GM08714 (cell line): ENCODE data around the gene TRMT112.
A peak's percentile ranks its signal among the peaks of the same experiment; 100 is the strongest.

Experiments
- H3K4me3 ChIP-seq: fragments of 200-500 bp; sonication (Bioruptor generic); 2 replicates; pipeline ENCODE4 v1.5.1; 2014; ENCODE audit warnings: mild to moderate bottlenecking, low read length, inconsistent platforms
- ZNF274 ChIP-seq: IDR thresholded peaks from 2 replicates; pipeline ENCODE4 v1.6.1; 2012; ENCODE audit warnings: mild to moderate bottlenecking, low read depth, low read length

Gene TRMT112

DNA sequence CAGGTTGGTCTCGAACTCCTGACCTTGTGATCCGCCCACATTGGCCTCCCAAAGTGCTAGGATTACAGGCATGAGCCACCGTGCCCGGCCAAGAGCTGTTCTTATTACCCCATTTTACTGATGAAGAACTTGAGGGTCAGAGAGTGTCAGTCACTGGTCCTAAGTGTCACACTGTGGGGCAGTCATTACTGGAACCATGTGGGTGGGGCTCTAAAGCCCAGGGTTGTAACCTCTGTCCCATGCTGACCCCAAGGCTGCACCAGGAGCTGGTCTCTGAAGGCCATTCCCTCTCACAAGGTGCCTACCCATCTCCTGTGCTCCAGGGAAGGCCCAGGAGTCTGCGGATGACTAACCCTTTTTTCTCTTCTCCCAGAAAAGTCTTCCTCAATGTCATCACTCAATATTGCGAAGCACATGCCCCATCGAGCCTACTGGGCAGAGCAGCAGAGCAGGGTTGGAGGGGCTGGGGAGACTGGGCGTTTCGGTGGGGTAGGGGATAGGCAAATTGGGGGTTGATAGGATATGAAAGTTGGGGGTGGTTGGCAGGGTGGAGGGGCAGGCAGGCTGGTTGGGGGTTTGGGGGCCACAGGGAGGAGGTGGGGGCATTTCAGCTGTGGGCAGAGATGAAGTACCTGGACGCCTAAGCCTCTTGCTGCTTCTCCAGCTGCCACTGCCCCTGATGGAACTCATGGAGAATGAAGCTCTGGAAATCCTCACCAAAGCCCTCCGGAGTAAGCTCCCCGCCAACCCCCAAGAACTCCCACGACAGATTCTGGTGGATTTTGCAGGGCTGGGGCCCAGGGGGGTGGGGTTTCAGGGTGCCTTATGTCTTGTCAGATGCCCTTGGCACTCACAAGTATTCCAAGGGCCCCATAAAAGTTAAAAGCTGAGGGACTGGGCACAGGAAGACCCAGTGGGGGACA lies 14.0 kb downstream of the TRMT112 start:
- H3K4me3 ChIP-seq = peak overlapping the region; percentile 79; the same call in 1 of the 2 replicates
- no peak for TF ChIP-seq ZNF274

DNA sequence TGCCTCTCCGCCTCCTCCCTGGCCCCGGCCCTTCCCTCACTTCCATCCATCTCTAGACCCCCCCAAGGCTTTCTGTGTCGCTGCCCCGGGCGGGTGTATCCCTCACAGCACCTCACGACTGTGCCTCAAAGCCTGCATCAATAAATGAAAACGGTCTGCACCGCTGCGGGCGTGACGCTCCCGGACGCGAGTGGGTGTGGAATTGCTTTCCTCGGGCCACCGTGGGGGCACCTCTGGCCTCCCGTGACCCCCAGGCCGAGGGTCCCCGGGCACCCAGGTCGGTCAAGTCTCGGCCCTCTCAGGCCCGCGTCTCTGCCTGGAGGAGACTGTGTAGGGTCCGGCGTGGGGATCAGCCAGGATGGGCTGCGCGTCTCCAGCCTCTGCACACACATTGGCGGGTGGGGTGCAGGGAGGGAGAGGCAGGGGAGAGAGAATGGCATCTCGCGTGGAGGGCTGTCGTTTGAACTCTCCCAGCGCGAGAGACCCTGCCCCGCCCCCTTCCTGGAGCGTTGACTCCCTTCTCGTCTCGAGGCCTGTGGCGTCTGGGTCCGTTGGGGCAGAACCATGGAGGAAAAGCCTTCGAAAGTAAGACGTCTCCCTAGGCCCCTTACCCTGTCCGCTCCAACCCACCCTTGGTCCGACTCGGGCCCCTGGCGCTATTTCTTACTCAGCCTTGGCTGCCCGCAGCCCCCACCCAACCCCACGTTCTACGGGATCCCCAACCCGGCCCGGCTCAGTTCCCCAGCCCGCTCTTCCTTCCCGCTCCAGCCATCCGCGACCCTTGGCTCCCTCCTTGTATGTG lies 17.3 kb downstream of the TRMT112 start, which contains the start of gene CATSPERZ:
CATSPERZ (plus strand) TSS at position 512 of the 802 bp plus-strand sequence; CDS start at position 565, 53 bp downstream.
- TF ChIP-seq ZNF274 = no peak
- no peak within 1 kb of the TSS; the same call in 1 of the 2 replicates for H3K4me3 ChIP-seq

GRCh38 chr11:64298966-64299846 lies 18.2 kb downstream of the TRMT112 start:
- H3K4me3 ChIP-seq = no peak overlapping the region
- TF ChIP-seq ZNF274 = no peak

DNA sequence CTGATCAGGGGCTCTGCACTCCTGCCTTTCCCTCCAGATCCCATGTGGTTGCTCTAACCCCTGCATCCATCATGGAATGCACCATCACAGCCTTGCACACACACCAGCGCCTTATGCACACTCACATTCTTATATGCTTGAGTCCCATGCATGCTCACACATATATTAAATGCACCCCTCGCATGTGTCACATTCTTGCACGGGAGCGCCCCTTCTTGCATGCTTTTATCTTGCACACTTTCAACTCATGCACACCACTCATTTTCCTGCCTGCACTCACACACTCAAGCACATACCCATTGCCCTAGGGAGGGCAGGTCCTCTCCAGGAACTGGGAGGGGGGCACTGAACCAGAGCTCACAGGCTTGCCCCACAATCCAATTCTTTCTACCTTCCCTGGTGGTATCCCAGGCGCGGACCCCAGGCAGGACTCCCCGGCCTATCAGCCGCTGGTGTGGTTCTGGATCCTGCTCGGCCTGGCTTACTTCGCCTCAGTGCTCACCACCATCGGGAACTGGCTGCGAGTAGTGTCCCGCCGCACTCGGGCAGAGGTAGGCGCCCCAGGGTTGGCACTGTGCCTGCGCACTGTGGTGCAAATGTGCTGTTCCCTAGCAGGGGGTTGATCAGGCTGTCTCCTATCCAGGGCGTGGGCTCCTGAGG lies 19.5 kb downstream of the TRMT112 start:
- no peak for TF ChIP-seq ZNF274
- no peak overlapping the region for H3K4me3 ChIP-seq

GRCh38 chr11:64296830-64297698 lies 20.3 kb downstream of the TRMT112 start:
- H3K4me3 ChIP-seq = no peak overlapping the region

GRCh38 chr11:64296236-64296635 lies 21.1 kb downstream of the TRMT112 start:
- no peak for TF ChIP-seq ZNF274
- no peak overlapping the region for H3K4me3 ChIP-seq

More at GRCh38 chr11:64296830-64297698, 20.3 kb downstream of the TRMT112 start:
- no peak for TF ChIP-seq ZNF274

GRCh38 chr11:64295760-64296159 lies 21.6 kb downstream of the TRMT112 start:
- no peak for TF ChIP-seq ZNF274
- H3K4me3 ChIP-seq = no peak overlapping the region

- no peak for TF ChIP-seq ZNF274
- H3K4me3 ChIP-seq = no peak overlapping the region
Measured at GRCh38 chr11:64294774-64295173, 22.6 kb downstream of the TRMT112 start.

DNA sequence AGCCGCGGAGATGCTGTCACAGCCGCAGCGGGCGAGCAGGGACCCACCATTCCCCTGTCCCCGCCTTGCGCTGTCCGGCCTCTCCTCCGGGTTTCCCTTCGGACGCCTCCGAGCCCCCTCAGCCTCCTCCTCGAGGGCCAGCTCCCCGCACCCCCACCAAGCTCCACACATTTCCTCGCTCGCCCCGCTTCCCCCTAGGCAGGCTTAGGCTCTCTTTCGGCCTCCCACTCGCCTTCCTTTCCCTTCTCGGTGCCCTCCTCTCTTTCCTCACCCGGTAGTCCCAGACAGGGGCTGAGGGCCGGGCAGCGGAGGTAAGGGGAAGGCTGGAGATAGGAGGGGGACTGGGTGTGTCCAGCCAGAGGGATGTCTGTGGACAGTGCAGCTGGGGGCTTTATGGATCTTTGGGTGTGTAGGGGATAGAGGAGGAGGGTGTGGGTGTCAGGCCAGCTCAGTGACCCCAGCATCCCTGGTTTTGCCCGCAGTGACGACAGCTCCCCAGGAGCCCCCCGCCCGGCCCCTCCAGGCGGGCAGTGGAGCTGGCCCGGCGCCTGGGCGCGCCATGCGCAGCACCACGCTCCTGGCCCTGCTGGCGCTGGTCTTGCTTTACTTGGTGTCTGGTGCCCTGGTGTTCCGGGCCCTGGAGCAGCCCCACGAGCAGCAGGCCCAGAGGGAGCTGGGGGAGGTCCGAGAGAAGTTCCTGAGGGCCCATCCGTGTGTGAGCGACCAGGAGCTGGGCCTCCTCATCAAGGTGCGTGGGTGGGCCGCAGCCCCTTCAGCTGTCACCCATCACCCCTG lies 24.7 kb downstream of the TRMT112 start:
- TF ChIP-seq ZNF274 = no peak
- H3K4me3 ChIP-seq = no peak overlapping the region

DNA sequence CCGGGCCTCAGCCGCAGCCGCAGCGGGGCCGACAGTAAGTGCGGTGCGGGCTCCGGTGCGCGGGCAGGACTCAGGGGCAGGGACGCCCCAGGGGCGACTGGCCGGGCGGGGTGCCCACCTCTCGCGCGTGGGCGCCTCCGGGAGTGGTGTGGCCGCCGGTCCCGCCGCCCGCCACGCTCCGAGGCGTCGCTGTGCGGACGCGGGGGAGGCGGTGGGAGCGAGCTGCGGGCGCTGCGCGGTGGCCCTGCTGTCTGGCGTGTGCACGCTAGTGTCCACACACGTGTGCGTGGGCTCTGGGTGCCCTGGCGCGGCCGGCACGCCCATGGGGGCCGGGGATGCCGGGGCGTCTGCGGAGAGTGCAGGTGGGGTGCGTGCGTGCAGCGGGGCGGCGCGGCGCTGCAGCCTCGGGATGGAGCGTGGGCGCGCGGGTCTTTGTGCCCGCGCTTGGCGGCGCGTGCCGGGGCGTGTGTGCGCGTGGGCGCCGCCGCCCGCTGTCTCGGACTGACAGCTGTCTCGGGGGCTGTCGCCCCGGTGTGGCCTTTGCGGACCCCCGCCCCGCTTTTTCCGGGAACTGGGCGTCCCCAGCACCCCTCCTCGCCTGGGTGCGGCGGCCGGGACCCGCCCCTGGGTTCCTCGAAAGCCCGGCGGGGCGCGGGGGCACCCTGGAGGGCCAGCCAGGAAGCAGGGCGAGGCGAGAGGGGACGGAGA lies 25.5 kb downstream of the TRMT112 start:
- TF ChIP-seq ZNF274 = no peak
- no peak overlapping the region for H3K4me3 ChIP-seq

DNA sequence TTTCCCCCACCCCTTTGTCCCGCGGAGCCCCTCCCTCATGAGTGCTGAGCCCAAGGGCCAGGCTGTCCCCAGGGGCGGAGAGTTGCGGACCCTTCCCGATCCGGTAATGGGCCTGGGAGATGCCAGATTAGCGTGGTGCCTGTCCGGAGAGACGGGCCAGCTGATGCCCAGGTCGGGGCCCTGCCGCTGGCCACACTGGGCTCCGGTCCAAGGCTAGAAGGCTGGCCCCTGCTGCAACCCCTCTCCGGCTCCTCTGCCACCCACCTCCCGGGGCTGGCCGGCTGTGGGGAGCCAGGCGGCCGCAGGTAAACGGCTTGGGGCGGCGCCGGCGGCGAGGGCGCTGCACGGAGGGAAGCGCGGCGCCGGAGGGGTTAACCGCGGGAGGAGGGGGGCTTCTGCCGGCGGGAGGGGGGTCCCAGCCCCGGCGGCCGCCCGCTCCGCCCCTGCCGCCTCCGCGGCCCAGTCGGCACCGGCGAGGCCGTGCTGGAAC lies 26.1 kb downstream of the TRMT112 start, which contains the start of gene KCNK4:
KCNK4 (plus strand) TSS at position 41 of the 490 bp plus-strand sequence. CDS start 1,717 bp downstream, outside the sequence.
- no peak within 1 kb of the TSS for H3K4me3 ChIP-seq
- no peak for TF ChIP-seq ZNF274
